Measurements from ENCODE around the gene CTNNBL1. TPM values are rescaled to one million over a fixed set of nuclear protein-coding genes. Genes with fewer than 3 reads are reported as not detected.

Gene CTNNBL1
- total RNA-seq, 1 experiment from 2014 or later, result 55.4 TPM

- Histone ChIP-seq H3K27me3 (ENCODE audit: insufficient read depth, low read length) (no peaks in the 10 kb centered on the region), H3K36me3 (ENCODE audit: control insufficient read depth in 1 of 2, insufficient read depth in 2 of 2, low read length in 2 of 2) (no peaks in the 10 kb centered on the region), H3K9ac (ENCODE audit: low read length) (no peak overlapping the region), H2AFZ (ENCODE audit: low read depth, low read length, poor library complexity, severe bottlenecking) (no peak overlapping the region), H3K9me3 (ENCODE audit: control insufficient read depth in 1 of 2, insufficient read depth in 1 of 2, low read depth in 1 of 2, low read length in 2 of 2) (no peaks in the 10 kb centered on the region), H4K20me1 (ENCODE audit: insufficient read depth) (no peaks in the 10 kb centered on the region), H3K4me1 (ENCODE audit: control insufficient read depth in 1 of 2, insufficient read depth in 2 of 2, low read length in 2 of 2) (no peaks in the 10 kb centered on the region), H3K9me2 (ENCODE audit: insufficient read depth) (no peaks in the 10 kb centered on the region), H3K4me3 (replicated peaks in 1 of 2; ENCODE audit: low read depth in 1 of 2, low read length in 2 of 2) (no peak overlapping the region), H3K4me2 (ENCODE audit: low read length) (no peak overlapping the region), H3K27ac (ENCODE audit: low read depth, low read length) (no peak overlapping the region), H3K79me2 (ENCODE audit: insufficient read depth, low read length) (no peaks in the 10 kb centered on the region)
- DNase-seq (ENCODE audit: low read depth, low spot score), result no peak
- ATAC-seq, result no peak
- ChIA-PET CTCF (no interaction called here), RAD21 (ENCODE audit: low non-redundant PET in 1 of 2, low total read pairs in 2 of 2, uncharacterized antibody in 2 of 2, unreplicated experiment in 2 of 2) (no interaction called here), POLR2A (no interaction called here)
- BruUV-seq (replicated peaks), result no TSS peak
- TF ChIP-seq, protein P1, sequence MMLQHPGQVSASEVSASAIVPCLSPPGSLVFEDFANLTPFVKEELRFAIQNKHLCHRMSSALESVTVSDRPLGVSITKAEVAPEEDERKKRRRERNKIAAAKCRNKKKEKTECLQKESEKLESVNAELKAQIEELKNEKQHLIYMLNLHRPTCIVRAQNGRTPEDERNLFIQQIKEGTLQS (IDR thresholded peaks at IDR 0.05), result no peak
- TF ChIP-seq ZFX (IDR thresholded peaks at IDR 0.05) (no peak), YY1 (IDR thresholded peaks at IDR 0.05; ENCODE audit: extremely low read depth, insufficient replicate concordance, low read depth, low read length) (no peak), TCF7L2 (IDR thresholded peaks at IDR 0.05; ENCODE audit: borderline replicate concordance, extremely low read depth, insufficient read depth, insufficient read length) (no peak), EZH2phosphoT487 (IDR thresholded peaks at IDR 0.05; ENCODE audit: borderline replicate concordance) (no peak), POLR2AphosphoS5 (IDR thresholded peaks at IDR 0.05; ENCODE audit: low read depth, low read length) (no peak), EGR1 (IDR thresholded peaks at IDR 0.05; ENCODE audit: low read depth) (no peak), SP1 (IDR thresholded peaks at IDR 0.05; ENCODE audit: low read depth) (no peak), ZNF274 (IDR thresholded peaks at IDR 0.05; ENCODE audit: low read depth, low read length) (no peak), CBX3 (IDR thresholded peaks at IDR 0.05; ENCODE audit: low read depth) (no peak), EZH2 (IDR thresholded peaks at IDR 0.05) (no peak), JUND (IDR thresholded peaks at IDR 0.05) (no peak), ELF1 (IDR thresholded peaks at IDR 0.05; ENCODE audit: borderline replicate concordance, low read depth) (no peak), FOSL1 (IDR thresholded peaks at IDR 0.05; ENCODE audit: low read depth) (no peak), RAD21 (IDR thresholded peaks at IDR 0.05; ENCODE audit: low read depth) (no peak), SRF (IDR thresholded peaks at IDR 0.05; ENCODE audit: low read depth) (no peak), POLR2A (IDR thresholded peaks at IDR 0.05; ENCODE audit: borderline replicate concordance, extremely low read depth, insufficient read depth, insufficient read length) (no peak)
- TF ChIP-seq, protein P2, sequence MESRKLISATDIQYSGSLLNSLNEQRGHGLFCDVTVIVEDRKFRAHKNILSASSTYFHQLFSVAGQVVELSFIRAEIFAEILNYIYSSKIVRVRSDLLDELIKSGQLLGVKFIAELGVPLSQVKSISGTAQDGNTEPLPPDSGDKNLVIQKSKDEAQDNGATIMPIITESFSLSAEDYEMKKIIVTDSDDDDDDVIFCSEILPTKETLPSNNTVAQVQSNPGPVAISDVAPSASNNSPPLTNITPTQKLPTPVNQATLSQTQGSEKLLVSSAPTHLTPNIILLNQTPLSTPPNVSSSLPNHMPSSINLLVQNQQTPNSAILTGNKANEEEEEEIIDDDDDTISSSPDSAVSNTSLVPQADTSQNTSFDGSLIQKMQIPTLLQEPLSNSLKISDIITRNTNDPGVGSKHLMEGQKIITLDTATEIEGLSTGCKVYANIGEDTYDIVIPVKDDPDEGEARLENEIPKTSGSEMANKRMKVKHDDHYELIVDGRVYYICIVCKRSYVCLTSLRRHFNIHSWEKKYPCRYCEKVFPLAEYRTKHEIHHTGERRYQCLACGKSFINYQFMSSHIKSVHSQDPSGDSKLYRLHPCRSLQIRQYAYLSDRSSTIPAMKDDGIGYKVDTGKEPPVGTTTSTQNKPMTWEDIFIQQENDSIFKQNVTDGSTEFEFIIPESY (IDR thresholded peaks at IDR 0.05; ENCODE audit: extremely low read depth, insufficient replicate concordance, low read length), result no peak
- TF ChIP-seq, protein P3, sequence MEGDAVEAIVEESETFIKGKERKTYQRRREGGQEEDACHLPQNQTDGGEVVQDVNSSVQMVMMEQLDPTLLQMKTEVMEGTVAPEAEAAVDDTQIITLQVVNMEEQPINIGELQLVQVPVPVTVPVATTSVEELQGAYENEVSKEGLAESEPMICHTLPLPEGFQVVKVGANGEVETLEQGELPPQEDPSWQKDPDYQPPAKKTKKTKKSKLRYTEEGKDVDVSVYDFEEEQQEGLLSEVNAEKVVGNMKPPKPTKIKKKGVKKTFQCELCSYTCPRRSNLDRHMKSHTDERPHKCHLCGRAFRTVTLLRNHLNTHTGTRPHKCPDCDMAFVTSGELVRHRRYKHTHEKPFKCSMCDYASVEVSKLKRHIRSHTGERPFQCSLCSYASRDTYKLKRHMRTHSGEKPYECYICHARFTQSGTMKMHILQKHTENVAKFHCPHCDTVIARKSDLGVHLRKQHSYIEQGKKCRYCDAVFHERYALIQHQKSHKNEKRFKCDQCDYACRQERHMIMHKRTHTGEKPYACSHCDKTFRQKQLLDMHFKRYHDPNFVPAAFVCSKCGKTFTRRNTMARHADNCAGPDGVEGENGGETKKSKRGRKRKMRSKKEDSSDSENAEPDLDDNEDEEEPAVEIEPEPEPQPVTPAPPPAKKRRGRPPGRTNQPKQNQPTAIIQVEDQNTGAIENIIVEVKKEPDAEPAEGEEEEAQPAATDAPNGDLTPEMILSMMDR (IDR thresholded peaks at IDR 0.05 in 2 of 3, conservative IDR thresholded peaks at IDR 0.05 in 1 of 3; ENCODE audit: borderline replicate concordance in 1 of 3, insufficient read depth in 1 of 3, low read depth in 2 of 3, low read length in 2 of 3), result no peak
- intact Hi-C loops (cut with micrococcal nuclease), result no loop called here
Observed at GRCh38 chr20:37867289-37868195, 173.7 kb downstream of the CTNNBL1 start.

All from HCT116 (cell line).